AG08396 (cell line): ENCODE results near the gene NUMB.

Experiments used
- DNase-seq: peaks from one replicate; pipeline ENCODE4 v3.0.0; 2012; ENCODE audit warnings: low spot score, mixed read lengths

Gene NUMB

GRCh38 chr14:73289729-73290128 is 168.6 kb downstream of the NUMB start:
- DNase-seq: no peak

GRCh38 chr14:73289308-73289707 is 169.0 kb downstream of the NUMB start:
- no peak for DNase-seq

GRCh38 chr14:73287071-73287470 is 171.3 kb downstream of the NUMB start:
- DNase-seq: no peak

GRCh38 chr14:73286598-73286997 is 171.7 kb downstream of the NUMB start:
- DNase-seq: no peak

GRCh38 chr14:73285979-73286378 is 172.4 kb downstream of the NUMB start:
- DNase-seq: no peak

GRCh38 chr14:73283608-73284379 is 174.6 kb downstream of the NUMB start:
- no peak for DNase-seq

GRCh38 chr14:73280903-73281302 is 177.4 kb downstream of the NUMB start:
- DNase-seq: no peak

- DNase-seq: no peak
Measured at GRCh38 chr14:73277376-73277775, 181.0 kb downstream of the NUMB start.

- DNase-seq: no peak
Measured at GRCh38 chr14:73276836-73277235, 181.5 kb downstream of the NUMB start.

GRCh38 chr14:73273799-73274198 is 184.5 kb downstream of the NUMB start:
- no peak for DNase-seq

GRCh38 chr14:73272393-73272792 is 186.0 kb downstream of the NUMB start:
- DNase-seq: no peak

GRCh38 chr14:73269729-73270531 is 188.4 kb downstream of the NUMB start:
- peak; percentile 53 for DNase-seq

- DNase-seq: no peak
Measured at GRCh38 chr14:73267474-73267873, 190.9 kb downstream of the NUMB start.

- no peak for DNase-seq
Measured at GRCh38 chr14:73266317-73266716, 192.0 kb downstream of the NUMB start.

GRCh38 chr14:73265721-73266046 is 192.7 kb downstream of the NUMB start:
- DNase-seq: no peak

- DNase-seq: peak; percentile 8
Measured at GRCh38 chr14:73264885-73265720, 193.2 kb downstream of the NUMB start.

GRCh38 chr14:73264080-73264884 is 194.1 kb downstream of the NUMB start:
- DNase-seq: peak; percentile 8

GRCh38 chr14:73263606-73264005 is 194.7 kb downstream of the NUMB start:
- DNase-seq: peak; percentile 6

GRCh38 chr14:73262427-73263183 is 195.7 kb downstream of the NUMB start:
- peak; percentile 7 for DNase-seq

- DNase-seq: peak; percentile 15
Measured at GRCh38 chr14:73261520-73262426, 196.6 kb downstream of the NUMB start.
